SH-SY5Y (cell line): ENCODE results near the gene PDX1.

Source experiments
- GATA2 ChIP-seq: IDR thresholded peaks from 2 replicates; pipeline ENCODE4 v1.6.1; 2011; ENCODE audit warnings: mild to moderate bottlenecking, low read depth, low read length
- GATA3 ChIP-seq: IDR thresholded peaks from 2 replicates; pipeline ENCODE4 v1.6.1; 2011; ENCODE audit warnings: low read depth, mild to moderate bottlenecking, low read length, moderate library complexity

The PDX1 gene

GRCh38 chr13:27927444-27928352 lies 7.9 kb downstream of the PDX1 start:
- TF ChIP-seq GATA2 (no peak), GATA3 (no peak)

DNA sequence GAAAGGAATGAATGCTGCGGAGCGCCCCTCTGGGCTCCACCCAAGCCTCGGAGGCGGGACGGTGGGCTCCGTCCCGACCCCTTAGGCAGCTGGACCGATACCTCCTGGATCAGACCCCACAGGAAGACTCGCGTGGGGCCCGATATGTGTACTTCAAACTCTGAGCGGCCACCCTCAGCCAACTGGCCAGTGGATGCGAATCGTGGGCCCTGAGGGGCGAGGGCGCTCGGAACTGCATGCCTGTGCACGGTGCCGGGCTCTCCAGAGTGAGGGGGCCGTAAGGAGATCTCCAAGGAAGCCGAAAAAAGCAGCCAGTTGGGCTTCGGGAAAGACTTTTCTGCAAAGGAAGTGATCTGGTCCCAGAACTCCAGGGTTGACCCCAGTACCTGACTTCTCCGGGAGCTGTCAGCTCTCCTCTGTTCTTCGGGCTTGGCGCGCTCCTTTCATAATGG lies 8.6 kb downstream of the PDX1 start:
- TF ChIP-seq GATA3 = no peak
- TF ChIP-seq GATA2 = no peak

GRCh38 chr13:27928805-27929753 lies 9.3 kb downstream of the PDX1 start:
- TF ChIP-seq GATA3 = no peak
- no peak for TF ChIP-seq GATA2

- TF ChIP-seq GATA2 (no peak), GATA3 (no peak)
These were observed 10.1 kb downstream of the PDX1 start for GRCh38 chr13:27929868-27930267.

DNA sequence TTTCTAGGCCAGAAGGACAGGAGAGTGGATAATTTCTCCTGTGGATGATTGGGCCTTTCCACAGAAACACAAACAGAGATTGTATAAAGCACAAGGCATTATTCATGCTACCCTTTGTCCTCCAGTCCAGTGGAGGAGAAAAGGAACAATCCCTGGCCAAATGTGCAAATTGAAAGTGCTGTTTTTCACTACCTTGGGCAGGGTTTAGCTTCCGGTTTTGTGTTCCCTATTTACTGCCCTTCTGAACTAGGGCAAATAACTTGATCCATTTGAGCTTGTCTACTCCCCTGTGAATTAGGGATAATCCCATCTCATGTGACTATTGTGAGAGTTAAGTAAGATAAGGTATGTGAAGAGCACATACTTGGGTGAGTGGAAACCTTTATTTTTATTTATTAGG lies 13.3 kb downstream of the PDX1 start:
- TF ChIP-seq GATA3 = no peak
- TF ChIP-seq GATA2 = no peak

DNA sequence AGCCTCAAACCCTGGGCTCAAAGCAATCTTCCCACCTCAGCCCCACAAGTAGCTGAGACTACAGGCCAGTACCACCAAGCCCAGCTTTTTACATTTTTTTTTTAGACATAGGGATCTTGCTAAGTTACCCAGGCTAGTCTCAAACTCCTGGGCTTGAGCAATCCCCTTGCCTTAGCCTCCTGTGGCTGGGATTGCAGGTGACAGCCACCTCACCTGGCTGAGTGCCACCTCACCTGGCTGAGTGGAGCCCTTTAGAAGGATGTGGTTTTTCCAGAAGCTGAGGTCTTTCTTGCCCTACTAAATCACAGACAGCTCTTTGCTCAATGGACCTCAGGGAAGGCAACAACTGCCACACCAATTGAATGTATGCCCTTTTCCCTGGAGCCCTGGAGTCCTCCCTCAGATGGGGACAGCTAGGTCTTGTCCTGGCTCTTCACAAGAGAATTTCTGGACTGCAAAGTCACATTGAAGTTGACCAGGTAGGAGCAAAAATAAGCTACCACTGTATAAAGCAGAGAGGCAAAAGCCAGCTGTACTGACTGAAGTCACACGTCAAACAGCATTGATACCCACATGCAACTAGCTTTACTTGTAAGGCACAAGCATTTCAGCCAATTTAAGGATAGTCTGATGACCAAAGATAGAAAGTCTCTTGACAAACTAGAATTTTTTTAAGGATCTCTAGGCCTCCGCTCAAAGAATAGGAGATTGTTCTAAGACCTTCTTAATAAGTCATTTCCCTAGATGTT lies 14.0 kb downstream of the PDX1 start:
- TF ChIP-seq GATA3 (no peak), GATA2 (no peak)

GRCh38 chr13:27942972-27943371 lies 23.2 kb downstream of the PDX1 start:
- TF ChIP-seq GATA2 (no peak), GATA3 (no peak)

DNA sequence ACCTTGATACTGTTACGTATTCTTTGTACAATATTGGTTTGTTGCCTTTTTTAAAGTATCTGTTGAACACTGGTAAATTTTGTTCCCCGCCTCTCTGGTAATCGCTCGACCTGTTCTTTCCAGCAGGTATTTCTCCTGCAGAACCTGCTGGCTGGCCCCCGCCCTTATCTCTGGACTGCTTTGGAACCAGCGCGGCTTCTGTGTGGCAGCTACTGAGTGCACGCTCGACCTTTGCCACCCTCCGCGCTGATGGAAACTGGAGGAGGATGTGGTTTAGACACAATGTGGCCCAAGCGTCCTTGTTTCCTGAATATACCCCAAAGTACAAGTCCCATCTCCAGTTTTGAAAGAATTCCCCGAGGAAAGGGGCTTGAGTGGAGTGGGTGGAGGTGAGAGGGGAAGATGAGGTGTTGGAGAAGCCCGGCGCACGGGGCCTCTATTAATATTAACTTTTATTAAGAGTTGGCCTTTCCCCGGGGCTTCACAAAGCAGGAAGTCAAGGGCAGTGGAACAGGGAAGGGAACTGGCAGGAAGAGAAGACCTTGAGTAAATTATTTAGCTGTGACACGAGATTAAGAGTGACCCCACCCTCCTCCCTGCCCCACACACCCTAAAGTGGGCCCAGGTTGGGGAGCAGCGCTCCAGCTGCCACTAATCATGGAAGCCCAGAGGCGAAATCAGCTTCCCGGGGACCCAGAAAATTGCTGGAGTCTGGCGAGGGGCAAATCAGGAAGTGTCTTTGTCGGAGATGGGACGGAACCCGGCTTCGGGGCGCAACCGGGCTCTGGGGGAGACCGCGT lies 33.3 kb downstream of the PDX1 start:
- TF ChIP-seq GATA2 = no peak
- TF ChIP-seq GATA3 = no peak

- no peak for TF ChIP-seq GATA2
- TF ChIP-seq GATA3 = no peak
These were observed 34.0 kb downstream of the PDX1 start for GRCh38 chr13:27953676-27954405.

GRCh38 chr13:27954406-27954851 lies 34.6 kb downstream of the PDX1 start:
- TF ChIP-seq GATA3 (no peak), GATA2 (no peak)

GRCh38 chr13:27955014-27955591 lies 35.3 kb downstream of the PDX1 start:
- TF ChIP-seq GATA3 = no peak
- TF ChIP-seq GATA2 = no peak

DNA sequence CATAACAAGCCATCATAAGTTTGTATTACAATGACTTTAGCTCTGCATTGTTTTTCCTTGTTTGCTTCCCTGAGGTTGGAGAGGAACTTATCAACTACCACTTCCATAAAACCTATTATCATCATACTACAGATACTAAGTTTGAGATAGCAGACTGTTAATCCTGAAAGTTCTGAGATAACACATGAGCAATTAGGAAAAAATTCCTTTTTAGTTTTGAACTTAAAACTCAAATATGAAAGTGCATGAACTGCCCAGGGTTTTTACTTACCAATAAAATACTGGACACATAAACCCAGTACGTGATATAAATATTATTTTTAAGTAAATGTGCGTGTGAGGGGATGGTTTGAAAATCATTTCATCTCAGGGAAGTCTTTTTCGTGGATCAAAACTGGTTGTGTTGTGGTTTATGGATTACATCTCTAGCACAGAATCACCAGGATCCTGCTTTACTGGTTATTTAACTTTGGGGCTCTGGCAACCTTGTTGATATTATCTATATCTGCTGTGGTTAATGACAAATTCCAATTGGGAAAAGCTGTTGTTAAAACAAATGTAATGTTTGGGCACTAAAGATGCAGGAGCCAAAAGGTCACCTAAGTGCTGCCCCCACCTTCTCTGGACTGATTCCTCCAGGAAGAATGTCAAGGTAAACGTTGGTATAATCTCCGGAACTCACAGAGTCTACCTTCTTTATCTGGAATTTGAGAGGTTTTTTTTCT lies 36.9 kb downstream of the PDX1 start:
- TF ChIP-seq GATA3 (no peak), GATA2 (no peak)
